ENCODE results near the gene PELI2.

PELI2 gene

GRCh38 chr14:56137453-56137807 is 19.2 kb downstream of the PELI2 start:
- no peak for DNase-seq (ENCODE audit: low read depth)
- no peak for TF ChIP-seq CTCF (IDR thresholded peaks at IDR 0.05; ENCODE audit: control insufficient read depth, insufficient read depth, low read depth, low read length, missing control alignments)
- no peak overlapping the region for H3K4me3 ChIP-seq (ENCODE audit: control insufficient read depth, low read depth, low read length)

- H3K4me3 ChIP-seq (ENCODE audit: control insufficient read depth, low read depth, low read length) = no peak overlapping the region
- no peak for DNase-seq (ENCODE audit: low read depth)
- TF ChIP-seq CTCF (IDR thresholded peaks at IDR 0.05; ENCODE audit: control insufficient read depth, insufficient read depth, low read depth, low read length, missing control alignments) = no peak
Measured at GRCh38 chr14:56137849-56138248, 19.6 kb downstream of the PELI2 start.

GRCh38 chr14:56138928-56139327 is 20.7 kb downstream of the PELI2 start:
- TF ChIP-seq CTCF (IDR thresholded peaks at IDR 0.05; ENCODE audit: control insufficient read depth, insufficient read depth, low read depth, low read length, missing control alignments) = no peak
- no peak overlapping the region for H3K4me3 ChIP-seq (ENCODE audit: control insufficient read depth, low read depth, low read length)
- DNase-seq (ENCODE audit: low read depth) = no peak

- no peak for TF ChIP-seq CTCF (IDR thresholded peaks at IDR 0.05; ENCODE audit: control insufficient read depth, insufficient read depth, low read depth, low read length, missing control alignments)
- no peak overlapping the region for H3K4me3 ChIP-seq (ENCODE audit: control insufficient read depth, low read depth, low read length)
- DNase-seq (ENCODE audit: low read depth) = no peak
Measured at GRCh38 chr14:56142314-56142713, 24.1 kb downstream of the PELI2 start.

GRCh38 chr14:56143025-56143424 is 24.8 kb downstream of the PELI2 start:
- DNase-seq (ENCODE audit: low read depth) = no peak
- H3K4me3 ChIP-seq (ENCODE audit: control insufficient read depth, low read depth, low read length) = no peak overlapping the region
- TF ChIP-seq CTCF (IDR thresholded peaks at IDR 0.05; ENCODE audit: control insufficient read depth, insufficient read depth, low read depth, low read length, missing control alignments) = no peak

GRCh38 chr14:56144176-56144575 is 26.0 kb downstream of the PELI2 start:
- no peak for TF ChIP-seq CTCF (IDR thresholded peaks at IDR 0.05; ENCODE audit: control insufficient read depth, insufficient read depth, low read depth, low read length, missing control alignments)
- no peak overlapping the region for H3K4me3 ChIP-seq (ENCODE audit: control insufficient read depth, low read depth, low read length)
- DNase-seq (ENCODE audit: low read depth) = no peak

GRCh38 chr14:56145181-56145769 is 27.1 kb downstream of the PELI2 start:
- TF ChIP-seq CTCF (IDR thresholded peaks at IDR 0.05; ENCODE audit: control insufficient read depth, insufficient read depth, low read depth, low read length, missing control alignments) = no peak
- H3K4me3 ChIP-seq (ENCODE audit: control insufficient read depth, low read depth, low read length) = no peak overlapping the region
- no peak for DNase-seq (ENCODE audit: low read depth)

Measured in AG09309 (cell line).